SW 1271 (cell line): ENCODE measurements around the gene ERMARD.
"Not testable (repeated sequence)": the region's sequence is repeated elsewhere in the genome, so short reads cannot be mapped to it uniquely, and the experiment has no call there.

Experiments
- DNase-seq, 2 experiments: peaks; one replicate each; lab custom pipeline; 2025; lab: John Stamatoyannopoulos, UW

ERMARD gene

DNA sequence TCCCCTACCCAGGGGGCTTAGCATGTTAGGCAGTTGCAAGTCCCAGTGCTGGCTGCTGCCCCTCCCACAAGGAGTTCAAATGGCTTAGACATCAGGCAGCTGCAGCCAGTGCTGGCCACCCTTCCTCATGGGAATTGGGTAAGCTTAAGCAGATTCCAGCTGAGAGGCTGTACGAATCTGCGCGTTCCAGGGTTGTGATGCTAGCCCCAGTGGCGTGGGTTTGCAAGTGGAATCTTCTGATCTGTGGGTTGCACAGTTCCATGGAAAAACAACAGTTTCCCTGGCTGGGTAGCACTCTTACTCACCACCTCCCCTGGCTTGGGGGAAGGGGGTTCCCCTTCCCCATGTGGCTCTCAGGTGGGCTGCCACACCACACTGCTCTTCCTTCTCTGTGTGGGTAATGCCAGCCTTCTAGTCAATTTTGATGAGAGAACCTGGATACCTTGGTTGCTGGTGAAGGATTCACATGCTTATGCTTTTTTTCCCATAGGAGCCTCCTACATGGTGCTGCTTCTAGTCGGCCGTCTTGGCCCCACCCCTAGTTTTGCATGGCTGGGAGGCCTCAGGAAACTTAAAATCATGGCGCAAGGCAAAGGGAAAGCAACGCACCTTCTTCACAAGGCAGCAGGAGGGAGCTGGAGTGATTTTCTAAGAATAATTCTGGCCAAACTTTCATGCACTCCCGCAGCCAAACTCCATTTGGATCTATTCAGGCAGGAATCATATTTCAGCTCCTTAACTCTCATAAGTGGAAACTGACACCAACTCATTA lies 13.0 kb upstream of the ERMARD start:
- DNase-seq = no peak

- DNase-seq = no peak
Observed at GRCh38 chr6:169738976-169739529, 12.4 kb upstream of the ERMARD start.

DNA sequence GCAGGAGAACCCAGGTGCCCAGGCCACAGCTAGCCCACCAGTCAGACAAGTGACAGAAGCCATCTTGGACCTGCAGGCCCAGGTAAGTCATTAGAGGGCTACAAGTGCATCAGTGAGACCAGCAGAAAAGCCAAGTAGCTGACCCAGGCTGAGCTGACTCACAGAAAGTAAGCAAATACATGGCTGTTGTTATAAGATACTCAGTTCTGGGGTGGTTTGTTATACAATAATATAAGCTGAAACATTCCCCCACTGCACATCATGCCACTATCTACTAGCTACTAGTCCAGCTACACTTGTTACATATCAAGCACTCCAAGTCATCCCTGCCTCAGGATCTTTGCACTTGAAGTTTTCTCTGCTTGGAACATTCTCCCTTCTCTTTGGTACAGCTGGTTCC lies 10.1 kb upstream of the ERMARD start:
- no peak for DNase-seq

DNA sequence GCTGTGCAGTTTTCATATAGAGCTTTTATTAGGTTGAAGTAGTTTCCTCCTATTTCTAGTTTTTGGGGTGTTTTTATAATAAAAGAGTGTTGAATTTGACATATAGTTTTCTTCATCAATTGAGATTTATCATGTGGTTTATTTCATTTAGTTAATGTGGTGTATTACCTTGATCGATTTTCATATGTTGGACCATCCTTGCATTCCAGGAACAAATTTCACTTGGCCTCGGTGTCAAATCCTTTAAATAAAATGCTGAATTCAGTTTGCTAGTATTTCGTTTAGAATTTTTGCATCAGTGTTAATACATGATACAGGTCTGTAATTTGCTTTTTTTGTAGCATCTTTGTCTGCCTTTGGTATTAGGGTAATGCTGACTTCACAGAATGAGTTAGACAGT lies 6.0 kb upstream of the ERMARD start:
- no peak for DNase-seq

GRCh38 chr6:169746556-169746955 lies 4.9 kb upstream of the ERMARD start:
- DNase-seq = no peak

GRCh38 chr6:169752074-169752623 lies 727 bp downstream of the ERMARD start:
- DNase-seq = no peak

- no peak for DNase-seq
Observed at GRCh38 chr6:169755162-169755561, 3.7 kb downstream of the ERMARD start.

DNA sequence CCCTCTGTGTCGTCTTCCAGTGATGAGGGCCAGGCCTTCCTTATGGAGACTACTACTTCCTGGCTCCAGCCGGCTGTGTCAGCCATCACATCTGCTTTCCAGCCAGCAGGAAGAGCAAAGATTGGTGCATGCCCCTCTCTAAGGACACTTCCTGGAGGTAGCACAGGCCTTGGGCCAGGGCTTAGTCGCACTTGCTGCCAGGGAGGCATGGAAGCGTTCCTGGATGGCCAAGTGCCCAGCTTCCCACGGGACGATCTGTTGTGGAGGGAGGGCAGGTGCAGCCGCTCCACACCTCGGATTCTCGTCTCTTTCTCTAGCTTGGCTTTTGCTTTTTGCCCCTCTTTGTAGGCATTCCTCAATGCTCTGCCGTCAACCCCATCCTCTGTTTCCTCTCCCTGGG lies 11.9 kb downstream of the ERMARD start:
- no peak for DNase-seq

GRCh38 chr6:169763881-169764280 lies 12.5 kb downstream of the ERMARD start:
- DNase-seq = no peak

DNA sequence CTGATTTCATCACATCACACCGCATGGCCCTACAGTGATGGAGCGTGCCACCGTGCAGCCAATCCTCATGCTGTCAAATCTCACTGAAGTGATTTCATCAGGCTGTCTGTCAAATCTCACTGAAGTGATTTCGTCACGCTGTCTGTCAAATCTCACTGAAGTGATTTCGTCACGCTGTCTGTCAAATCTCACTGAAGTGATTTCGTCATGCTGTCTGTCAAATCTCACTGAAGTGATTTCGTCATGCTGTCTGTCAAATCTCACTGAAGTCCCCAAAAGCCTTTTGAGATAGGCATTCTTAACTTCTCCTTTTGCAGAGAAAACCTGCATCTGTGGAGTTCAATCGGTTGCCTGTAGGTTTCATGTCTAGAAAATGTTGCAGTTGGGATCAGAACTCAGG lies 14.4 kb downstream of the ERMARD start:
- DNase-seq = not testable (repeated sequence)

GRCh38 chr6:169766232-169766631 lies 14.8 kb downstream of the ERMARD start:
- no peak for DNase-seq

DNA sequence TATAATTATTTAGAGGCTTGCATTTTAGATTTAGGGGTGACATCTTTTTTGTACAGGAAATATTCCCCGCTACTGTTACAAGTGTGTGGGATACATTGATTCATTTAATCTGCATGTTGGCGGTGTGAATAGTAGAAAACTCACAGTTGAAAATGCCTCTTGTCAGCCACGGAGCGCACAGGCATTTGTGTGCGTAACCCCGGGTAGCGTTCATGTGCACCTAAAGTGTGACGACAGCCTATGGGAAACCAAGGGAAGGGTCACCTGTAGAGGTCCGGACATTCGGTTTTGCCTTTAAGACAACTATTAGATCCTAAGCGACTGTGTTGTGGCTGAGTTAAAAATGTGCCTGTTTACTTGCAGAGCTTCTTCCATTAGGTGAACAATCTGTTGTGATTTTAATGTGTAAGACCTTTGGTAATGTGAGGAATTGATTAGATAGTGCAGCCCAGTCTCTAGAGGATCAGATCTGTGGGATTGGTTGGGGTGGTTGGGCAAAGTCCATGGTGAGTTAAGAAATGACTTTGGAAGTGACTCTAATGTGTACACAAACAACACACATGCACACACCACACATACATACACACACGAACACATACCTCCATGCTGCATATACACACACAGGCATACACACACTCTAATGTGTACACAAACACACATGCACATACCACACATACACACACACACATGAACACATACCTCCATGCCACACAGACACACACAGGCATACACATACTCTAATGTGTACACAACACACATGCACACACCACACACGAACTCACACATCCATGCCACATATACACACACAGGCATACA lies 15.7 kb downstream of the ERMARD start:
- DNase-seq = no peak

GRCh38 chr6:169774347-169774746 lies 22.9 kb downstream of the ERMARD start:
- DNase-seq = no peak

- no peak for DNase-seq
Observed at GRCh38 chr6:169775321-169775720, 23.9 kb downstream of the ERMARD start.

DNA sequence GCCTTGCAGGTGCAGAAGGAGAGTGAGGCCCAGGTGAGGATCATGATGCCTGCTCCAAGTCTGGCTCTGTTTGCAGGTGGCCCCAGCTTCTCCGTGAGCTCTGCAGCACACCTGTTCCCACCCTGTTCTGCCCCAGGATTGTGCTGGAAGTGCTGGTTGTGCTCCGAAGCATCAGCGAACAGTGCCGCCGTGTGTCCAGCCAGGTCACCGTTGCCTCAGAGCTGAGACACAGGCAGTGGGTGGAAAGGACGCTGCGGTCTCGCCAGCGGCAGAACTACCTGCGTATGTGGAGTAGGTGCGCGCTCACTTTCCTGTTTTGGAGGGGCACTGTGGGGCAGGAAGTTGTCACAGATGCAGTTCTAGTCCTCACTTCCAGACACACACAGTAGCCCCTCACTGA lies 25.0 kb downstream of the ERMARD start:
- no peak for DNase-seq

DNA sequence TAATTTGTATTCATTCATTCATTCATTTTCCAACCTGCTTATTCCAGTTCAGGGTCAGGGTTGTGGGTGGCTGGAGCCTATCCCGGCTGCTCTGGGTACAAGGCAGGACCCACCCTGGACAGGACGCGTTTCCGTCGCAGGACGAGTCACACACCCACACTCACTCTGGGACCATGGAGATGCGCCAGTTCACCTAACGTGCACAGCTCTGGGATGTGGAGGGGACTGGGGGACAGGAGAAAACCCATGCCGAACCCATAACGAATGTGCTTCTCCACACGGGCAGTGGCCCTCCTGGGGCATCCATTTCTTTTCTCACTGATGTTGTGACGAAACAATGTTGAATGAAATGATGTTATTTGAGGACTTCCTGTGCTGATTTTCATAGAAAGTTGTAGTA lies 26.5 kb downstream of the ERMARD start:
- DNase-seq = no peak

DNA sequence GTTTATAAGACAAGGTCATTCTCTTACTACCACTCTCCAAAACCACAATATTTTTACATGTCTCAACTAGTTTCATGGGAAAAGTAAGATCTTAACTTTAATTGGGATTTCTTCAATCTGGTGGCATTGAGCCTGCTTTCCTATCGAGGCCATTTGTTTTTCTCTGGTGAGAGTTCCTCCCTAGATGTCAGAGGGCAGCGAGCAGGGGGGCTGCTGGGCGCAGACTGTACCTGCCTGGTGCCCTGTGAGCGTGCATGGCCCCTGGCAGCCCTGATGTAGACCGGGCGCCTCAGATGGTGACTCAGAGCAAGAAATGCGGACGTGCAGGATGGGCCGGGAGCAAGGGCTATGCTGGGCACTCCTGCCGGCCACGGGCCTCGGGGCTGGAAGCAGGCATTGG lies 27.2 kb downstream of the ERMARD start:
- no peak for DNase-seq

DNA sequence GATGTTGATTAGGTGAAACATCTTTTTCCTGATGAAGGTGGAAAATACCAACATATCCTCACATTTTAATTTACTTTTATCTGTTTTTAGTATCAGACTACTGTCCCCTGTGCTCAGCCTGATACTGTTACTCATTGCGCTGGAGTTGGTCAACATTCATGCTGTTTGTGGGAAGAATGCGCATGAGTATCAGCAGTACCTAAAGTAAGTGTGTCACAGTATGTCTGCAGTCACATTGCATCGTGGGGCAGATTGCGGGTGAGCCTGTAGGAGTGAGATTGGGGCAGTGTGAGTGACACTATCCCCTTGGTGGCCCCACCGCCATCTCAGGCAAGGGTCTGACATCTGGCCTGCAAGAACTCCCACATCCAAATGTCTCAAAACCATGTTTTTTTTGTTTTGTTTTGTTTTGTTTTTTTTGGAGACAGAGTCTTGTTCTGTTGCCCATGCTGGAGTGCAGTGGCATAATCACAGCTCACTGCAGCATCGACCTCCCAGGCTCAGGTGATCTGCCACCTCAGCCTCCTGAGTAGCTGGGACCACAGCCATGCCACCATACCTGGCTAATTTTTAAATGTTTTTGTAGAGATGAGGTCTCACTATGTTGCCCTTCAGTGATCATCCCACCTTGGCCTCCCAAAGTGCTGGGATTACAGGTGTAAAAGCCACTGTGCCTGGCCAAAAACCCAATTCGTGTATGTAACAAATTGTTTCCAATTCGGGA lies 27.8 kb downstream of the ERMARD start:
- DNase-seq = no peak

- DNase-seq = no peak
Observed at GRCh38 chr6:169779896-169780295, 28.5 kb downstream of the ERMARD start.

DNA sequence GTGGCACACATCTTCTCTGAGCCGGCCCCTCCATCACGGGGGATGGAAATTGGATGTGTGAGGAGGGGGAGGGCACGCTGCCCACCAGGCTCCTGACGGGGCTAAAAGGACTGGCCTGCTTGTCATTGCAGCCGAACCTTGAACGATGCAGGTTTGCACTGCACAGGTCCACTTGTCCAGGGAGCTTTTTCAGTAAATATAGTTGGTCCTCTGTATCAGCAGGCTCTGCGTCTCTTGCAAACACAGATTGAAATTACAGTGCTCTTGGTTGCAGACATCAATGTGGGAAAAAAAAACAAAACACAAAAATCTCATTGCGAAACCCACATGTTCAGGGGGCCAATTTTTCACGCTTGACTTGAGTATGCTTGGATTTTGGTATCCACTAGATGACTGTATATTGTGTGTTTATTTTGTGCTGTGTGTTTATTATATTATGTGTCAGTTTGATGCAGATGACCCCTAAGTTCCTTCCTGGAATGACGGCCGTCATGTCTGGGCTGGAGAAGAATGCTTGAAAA lies 29.2 kb downstream of the ERMARD start:
- DNase-seq = no peak

GRCh38 chr6:169782966-169783365 lies 31.5 kb downstream of the ERMARD start:
- DNase-seq = no peak

DNA sequence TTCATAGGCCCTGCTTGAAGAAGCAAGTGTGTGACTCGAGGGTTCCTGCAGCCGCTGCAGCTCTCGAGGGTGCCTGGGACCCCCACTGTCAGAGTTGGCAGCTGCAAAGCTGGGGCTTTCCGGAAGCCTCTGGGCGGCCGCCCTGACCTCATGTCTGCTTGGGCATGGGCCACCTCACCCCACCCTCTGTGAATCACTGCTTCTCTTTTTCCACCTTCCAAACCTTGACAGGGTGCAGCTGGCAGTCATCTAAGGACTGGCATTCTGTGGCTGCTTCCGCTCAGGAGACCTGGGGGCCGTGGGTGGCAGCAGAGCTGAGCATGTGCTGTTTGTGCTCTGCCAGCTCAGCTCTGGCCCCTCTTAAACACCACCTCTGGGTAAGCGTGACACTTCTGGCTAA lies 32.0 kb downstream of the ERMARD start:
- no peak for DNase-seq
